Adrenal gland (tissue), 12 donors: Measurements from ENCODE around the gene REEP1. TPM values are rescaled to one million over a fixed set of nuclear protein-coding genes. Genes with fewer than 3 reads are reported as not detected.

Experiments used
- DNase-seq, 7 donors: peaks; one replicate each; pipeline ENCODE4 v3.0.0-alpha.2; 2019 to 2020
- H3K27ac ChIP-seq, 5 donors: fragments of 200-600 bp; sonication (generic) in 4 of 5; 1 replicate in 3 of 5; 2 replicates in 2 of 5; pipeline versions ENCODE4 v1.5.1 to v1.8.0; 2016 to 2020; ENCODE audit warnings: mild to moderate bottlenecking in 1 of 5
- H3K27me3 ChIP-seq: fragments of 200-600 bp; 2 replicates; pipeline ENCODE4 v1.8.0; 2021
- H3K36me3 ChIP-seq, 2 donors: fragments of 200-600 bp; replicated peaks in 1 of 2; 1 replicate in 1 of 2; 2 replicates in 1 of 2; pipeline versions ENCODE4 v1.5.1 to v1.8.0; 2018 to 2022
- H3K4me1 ChIP-seq, 2 donors: fragments of 200-600 bp; replicated peaks in 1 of 2; 1 replicate in 1 of 2; 2 replicates in 1 of 2; pipeline versions ENCODE4 v1.5.1 to v1.8.0; 2018 to 2021
- H3K4me3 ChIP-seq, 4 donors: fragments of 200-600 bp; sonication (generic) in 3 of 4; one replicate each; pipeline ENCODE4 v1.5.1; 2016 to 2018
- H3K9me3 ChIP-seq, 3 donors: fragments of 200-600 bp; sonication (generic) in 1 of 3; replicated peaks in 1 of 3; 1 replicate in 2 of 3; 2 replicates in 1 of 3; pipeline versions ENCODE4 v1.5.1 to v1.8.0; 2016 to 2021
- POLR2A ChIP-seq, 2 donors: fragments of 450-650 bp; IDR thresholded peaks; one replicate each; pipeline ENCODE4 v1.6.1; 2017; ENCODE audit warnings: antibody characterized with exemption in 2 of 2, mild to moderate bottlenecking in 2 of 2, moderate library complexity in 1 of 2
- WGBS, 4 donors: extraction: QIAGEN DNeasy Blood & Tissue Kit in 2 of 4; methylation state at CpG; one replicate each; pipeline versions ENCODE4 v1.1.5 to v1.1.7; 2013 to 2017; 5-methylcytosine and 5-hydroxymethylcytosine counted together
- intact Hi-C, 2 donors: fragments of 100-400 bp; cut with DNase I; formaldehyde crosslinking; loops; one replicate each; pipeline versions ENCODE4 v1.14.1 to v1.15.0; 2022 to 2023
- polyA plus RNA-seq, 3 donors: library from polyadenylated mRNA; stranded (reverse); fragments of 200-250 nt in 2 of 3; fragments of 350-450 nt in 1 of 3; fragmentation: Illumina TruSeq in 1 of 3; extraction: RNeasy Lipid Tissue Mini Kit (QIAGEN cat#74804) in 1 of 3; gene quantifications; one replicate each; pipeline ENCODE4 v1.2.3, GENCODE V29; 2013 to 2014
- total RNA-seq, 9 donors: library from RNA; depleted of rRNA in 4 of 9; stranded (reverse); fragments of >200 nt in 4 of 9; fragments of 120-200 nt in 1 of 9; fragmentation: NEBNext Ultra II Directional in 1 of 9; extraction: Animal tissue kit (Norgen Biotek cat#: 25700) in 1 of 9; gene quantifications; one replicate each; pipeline versions ENCODE4 v1.1.0 to v1.2.4, GENCODE V29; 2013 to 2023
- TF ChIP-seq, protein P1 (sequence below), 6 experiments: fragments of 450-650 bp in 4 of 6; fragments of 200-600 bp in 2 of 6; sonication (generic) in 1 of 6; IDR thresholded peaks; 1 replicate in 5 of 6; 2 replicates in 1 of 6; pipeline versions ENCODE4 v1.5.1 to v1.8.0; 2016 to 2021; ENCODE audit warnings: antibody characterized with exemption in 6 of 6, mild to moderate bottlenecking in 2 of 6, moderate library complexity in 1 of 6
- donor health status: healthy with polysubstance abuse.
- donor health status: Bipolar disorder and iron deficiency.
- donor health status: DM: yes; HTN: yes; CAD: no.
- donor health status: DM: no; HTN: no; CAD: no.
- donor health status: DM: no; HTN: no; CAD: no.
- donor health status: DM: yes; HTN: yes; CAD: no.

Gene REEP1
- total and polyA plus RNA-seq, 12 donors = 0.36 to 9.3 (median 3.1) TPM

DNA sequence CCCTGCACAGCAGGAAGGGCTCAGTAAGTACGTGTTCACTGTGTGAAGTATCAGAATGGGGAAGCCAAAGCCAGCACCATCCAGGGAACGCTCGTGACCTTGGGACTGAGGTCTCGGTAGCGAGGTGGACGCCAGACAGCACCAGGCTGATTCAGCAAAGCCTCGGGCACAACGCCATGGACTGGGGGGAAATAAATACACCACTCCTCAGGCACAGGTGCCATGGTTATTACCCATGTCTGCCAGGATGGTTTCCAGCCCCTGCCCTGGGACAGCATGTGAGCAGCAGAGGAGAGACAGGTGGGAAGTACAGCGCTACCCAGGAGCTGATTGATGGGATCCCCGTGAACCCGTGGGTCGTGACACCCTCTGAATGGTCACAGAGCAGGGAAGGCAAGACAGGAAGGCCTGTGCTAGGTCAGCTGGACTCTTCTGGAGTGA, 53.0 kb downstream of the REEP1 start:
- no peaks in the 10 kb centered on the region for H3K9me3 ChIP-seq
- no peaks in the 10 kb centered on the region for H3K36me3 ChIP-seq
- H3K4me3 ChIP-seq = no peak overlapping the region
- DNase-seq = peak; percentile 51 to 86 (median 85)
- no peaks in the 10 kb centered on the region for H3K27me3 ChIP-seq
- no peak overlapping the region for H3K27ac ChIP-seq
- intact Hi-C loops = no loop called here
- peaks cover 0 to 3% of the 10 kb centered on the region in 2 donors for H3K4me1 ChIP-seq
- 48 to 58% (median 49%) methylated on average over 6 to 12 of the region's 12 CpGs for WGBS, 4 donors
- TF ChIP-seq POLR2A (IDR thresholded peaks at IDR 0.05) = no peak
- TF ChIP-seq, protein P1, sequence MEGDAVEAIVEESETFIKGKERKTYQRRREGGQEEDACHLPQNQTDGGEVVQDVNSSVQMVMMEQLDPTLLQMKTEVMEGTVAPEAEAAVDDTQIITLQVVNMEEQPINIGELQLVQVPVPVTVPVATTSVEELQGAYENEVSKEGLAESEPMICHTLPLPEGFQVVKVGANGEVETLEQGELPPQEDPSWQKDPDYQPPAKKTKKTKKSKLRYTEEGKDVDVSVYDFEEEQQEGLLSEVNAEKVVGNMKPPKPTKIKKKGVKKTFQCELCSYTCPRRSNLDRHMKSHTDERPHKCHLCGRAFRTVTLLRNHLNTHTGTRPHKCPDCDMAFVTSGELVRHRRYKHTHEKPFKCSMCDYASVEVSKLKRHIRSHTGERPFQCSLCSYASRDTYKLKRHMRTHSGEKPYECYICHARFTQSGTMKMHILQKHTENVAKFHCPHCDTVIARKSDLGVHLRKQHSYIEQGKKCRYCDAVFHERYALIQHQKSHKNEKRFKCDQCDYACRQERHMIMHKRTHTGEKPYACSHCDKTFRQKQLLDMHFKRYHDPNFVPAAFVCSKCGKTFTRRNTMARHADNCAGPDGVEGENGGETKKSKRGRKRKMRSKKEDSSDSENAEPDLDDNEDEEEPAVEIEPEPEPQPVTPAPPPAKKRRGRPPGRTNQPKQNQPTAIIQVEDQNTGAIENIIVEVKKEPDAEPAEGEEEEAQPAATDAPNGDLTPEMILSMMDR (IDR thresholded peaks at IDR 0.05) = no peak

DNA sequence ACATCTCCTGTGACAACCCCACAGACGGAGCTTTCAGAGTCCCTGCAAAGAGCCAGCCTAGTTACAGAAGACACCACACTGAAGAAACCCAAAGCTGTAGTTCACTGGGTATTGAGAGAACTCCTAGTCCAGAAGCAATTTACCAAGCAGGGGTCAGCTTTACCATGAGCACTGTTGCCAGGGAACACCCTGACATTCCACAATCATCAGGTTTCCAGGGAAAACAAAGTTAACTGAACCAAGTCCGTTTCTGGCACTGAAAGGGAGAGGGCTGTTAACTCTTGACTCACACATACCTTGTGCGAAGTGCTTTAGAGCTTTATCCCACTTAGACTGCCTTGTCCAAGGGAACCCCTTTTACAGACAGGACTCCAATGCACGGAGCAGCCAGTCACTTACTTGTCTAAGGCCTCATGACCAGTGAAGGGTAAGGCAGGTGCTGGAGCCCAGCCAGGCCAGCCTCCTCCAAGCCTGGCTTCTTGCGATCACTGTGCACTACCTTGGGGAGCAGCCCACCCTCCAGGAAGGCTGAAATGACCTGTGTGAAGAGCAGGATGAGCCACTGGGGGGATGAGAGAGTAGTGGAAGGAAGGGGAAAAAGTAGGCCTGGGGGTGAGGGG, 53.9 kb downstream of the REEP1 start:
- intact Hi-C loops = no loop called here
- H3K27me3 ChIP-seq = no peaks in the 10 kb centered on the region
- H3K27ac ChIP-seq = no peak overlapping the region
- peaks cover 0 to 3% of the 10 kb centered on the region in 2 donors for H3K4me1 ChIP-seq
- no peaks in the 10 kb centered on the region for H3K9me3 ChIP-seq
- H3K4me3 ChIP-seq = no peak overlapping the region
- no peaks in the 10 kb centered on the region for H3K36me3 ChIP-seq
- WGBS, 4 donors = 80 to 92% (median 83%) methylated on average over 5 of the region's 5 CpGs
- no peak for TF ChIP-seq POLR2A (IDR thresholded peaks at IDR 0.05)
- TF ChIP-seq, protein P1 (IDR thresholded peaks at IDR 0.05) = no peak
- no peak for DNase-seq

DNA sequence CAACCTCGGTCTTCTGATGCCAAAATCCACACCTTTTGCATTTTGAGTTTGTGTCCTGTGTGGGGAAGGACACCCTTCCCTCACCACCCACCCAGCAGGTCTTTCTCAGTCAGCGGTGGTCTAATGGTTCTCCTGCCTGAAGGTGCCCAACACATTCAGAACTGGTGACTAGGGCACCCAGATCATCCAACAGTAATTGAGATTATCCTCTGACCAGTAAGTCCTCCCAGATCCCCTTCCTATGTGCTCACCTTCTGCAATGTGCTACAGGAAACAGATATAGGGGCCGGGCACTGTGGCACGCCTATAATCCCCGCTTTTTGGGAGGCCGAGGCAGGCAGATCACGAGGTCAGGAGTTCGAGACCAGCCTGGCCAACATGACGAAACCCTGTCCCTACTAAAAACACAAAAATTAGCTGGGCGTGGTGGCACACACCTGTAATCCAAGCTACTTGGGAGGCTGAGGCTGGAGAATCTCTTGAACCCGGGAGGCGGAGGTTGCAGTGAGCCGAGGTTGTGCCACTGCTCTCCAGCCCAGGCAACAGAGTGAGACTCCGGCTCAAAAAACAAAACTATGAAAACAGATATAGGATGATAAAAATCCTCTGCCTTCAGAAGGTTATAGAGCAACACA, 56.2 kb downstream of the REEP1 start:
- H3K9me3 ChIP-seq = no peaks in the 10 kb centered on the region
- no peak overlapping the region for H3K27ac ChIP-seq
- H3K36me3 ChIP-seq = no peaks in the 10 kb centered on the region
- H3K4me3 ChIP-seq = no peak overlapping the region
- WGBS, 4 donors = 90 to 95% (median 92%) methylated on average over 14 of the region's 14 CpGs
- intact Hi-C loops = no loop called here
- no peak for DNase-seq
- no peak for TF ChIP-seq POLR2A (IDR thresholded peaks at IDR 0.05)
- TF ChIP-seq, protein P1 (IDR thresholded peaks at IDR 0.05) = no peak
- H3K4me1 ChIP-seq = peaks cover 0 to 3% of the 10 kb centered on the region in 2 donors
- no peaks in the 10 kb centered on the region for H3K27me3 ChIP-seq

DNA sequence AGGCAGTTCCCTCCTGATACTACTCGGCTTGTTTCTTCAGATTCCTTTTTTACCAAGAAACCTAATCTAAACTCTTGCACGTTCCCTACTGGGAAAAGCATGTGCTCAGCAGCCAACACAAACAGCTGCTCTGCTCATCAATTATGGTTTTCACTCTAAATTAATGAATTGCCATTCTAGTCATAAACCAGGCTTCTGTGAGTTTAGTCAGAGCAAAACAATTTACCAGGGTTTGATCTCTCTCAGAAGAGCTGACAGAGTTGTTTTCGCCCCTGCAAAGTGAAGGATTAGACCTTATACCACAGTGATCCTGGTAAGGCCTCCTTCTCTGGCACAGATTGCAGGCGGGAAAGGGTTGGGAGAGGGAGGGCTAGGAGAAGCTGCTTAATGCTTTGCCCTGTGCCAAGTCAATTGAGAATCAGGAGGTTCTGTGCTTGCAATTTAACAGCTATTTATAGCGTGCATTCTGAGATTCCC, 57.2 kb downstream of the REEP1 start:
- Histone ChIP-seq H3K4me1 (peaks cover 0 to 3% of the 10 kb centered on the region in 2 donors), H3K27ac (no peak overlapping the region), H3K4me3 (no peak overlapping the region), H3K36me3 (no peaks in the 10 kb centered on the region), H3K9me3 (no peaks in the 10 kb centered on the region), H3K27me3 (no peaks in the 10 kb centered on the region)
- intact Hi-C loops = no loop called here
- TF ChIP-seq, protein P1 (IDR thresholded peaks at IDR 0.05) = no peak
- TF ChIP-seq POLR2A (IDR thresholded peaks at IDR 0.05) = no peak
- 65 to 73% (median 68%) methylated on average over 5 of the region's 5 CpGs for WGBS, 4 donors
- no peak for DNase-seq
